Neural progenitor cell (in vitro differentiated cells): Measurements from ENCODE around the gene FKBP14. TPM values are rescaled to one million over a fixed set of nuclear protein-coding genes. Genes with fewer than 3 reads are reported as not detected.

Experiments used
- DNase-seq: peaks from one replicate; pipeline ENCODE4 v3.0.0-alpha.2; 2016; ENCODE audit warnings: low spot score
- H2AFZ ChIP-seq: fragments of 200-600 bp; sonication (generic); replicated peaks from 2 replicates; pipeline ENCODE4 v1.6.1; 2016; ENCODE audit warnings: antibody characterized with exemption
- H3F3A ChIP-seq: fragments of 200-600 bp; sonication (generic); 2 replicates; pipeline ENCODE4 v1.6.1; 2016; ENCODE audit warnings: antibody characterized with exemption, low read depth
- H3K27ac ChIP-seq: fragments of 200-600 bp; sonication (generic); 2 replicates; pipeline ENCODE4 v1.5.1; 2016; ENCODE audit warnings: mild to moderate bottlenecking
- H3K27me3 ChIP-seq: fragments of 200-600 bp; sonication (generic); 2 replicates; pipeline ENCODE4 v1.6.1; 2016; ENCODE audit warnings: mild to moderate bottlenecking, moderate library complexity
- H3K36me3 ChIP-seq: fragments of 200-600 bp; sonication (generic); 2 replicates; pipeline ENCODE4 v1.5.1; 2016
- H3K4me1 ChIP-seq: fragments of 200-600 bp; sonication (generic); 2 replicates; pipeline ENCODE4 v1.6.1; 2016; ENCODE audit warnings: mixed run types
- H3K4me2 ChIP-seq: fragments of 200-600 bp; sonication (generic); 2 replicates; pipeline ENCODE4 v1.6.1; 2016
- H3K4me3 ChIP-seq: fragments of 200-600 bp; sonication (generic); 2 replicates; pipeline ENCODE4 v1.5.1; 2016
- H3K79me2 ChIP-seq: fragments of 200-600 bp; sonication (generic); 2 replicates; pipeline ENCODE4 v1.6.1; 2016; ENCODE audit warnings: low read depth
- H3K9ac ChIP-seq: fragments of 200-600 bp; sonication (generic); 2 replicates; pipeline ENCODE4 v1.6.1; 2016
- H3K9me3 ChIP-seq: fragments of 200-600 bp; sonication (generic); 2 replicates; pipeline ENCODE4 v1.5.1; 2016; ENCODE audit warnings: low read depth
- H4K20me1 ChIP-seq: fragments of 200-600 bp; sonication (generic); 2 replicates; pipeline ENCODE4 v1.6.1; 2016; ENCODE audit warnings: low read depth
- H3K27ac Mint-ChIP-seq: 3 replicates; pipeline ENCODE4 v1.8.0; 2021; ENCODE audit warnings: mixed read lengths
- H3K27me3 Mint-ChIP-seq: 2 replicates; pipeline ENCODE4 v1.8.0; 2022; ENCODE audit warnings: low read depth, mild to moderate bottlenecking, inconsistent platforms, moderate library complexity, mixed read lengths; ENCODE audit not compliant: insufficient read depth
- H3K36me3 Mint-ChIP-seq: 3 replicates; pipeline ENCODE4 v1.8.0; 2021; ENCODE audit warnings: mixed read lengths
- H3K4me1 Mint-ChIP-seq: 3 replicates; pipeline ENCODE4 v1.8.0; 2021; ENCODE audit warnings: mixed read lengths
- H3K4me3 Mint-ChIP-seq: 3 replicates; pipeline ENCODE4 v1.8.0; 2021; ENCODE audit warnings: mild to moderate bottlenecking, moderate library complexity, mixed read lengths
- H3K9me3 Mint-ChIP-seq: 3 replicates; pipeline ENCODE4 v1.8.0; 2020; ENCODE audit warnings: mixed read lengths
- EZH2 ChIP-seq: fragments of 200-600 bp; sonication (generic); IDR thresholded peaks from 2 replicates; pipeline ENCODE4 v1.6.1; 2017; ENCODE audit warnings: antibody characterized with exemption, mild to moderate bottlenecking, moderate library complexity
- EZH2phosphoT487 ChIP-seq: fragments of 200-600 bp; sonication (generic); IDR thresholded peaks from 2 replicates; pipeline ENCODE4 v1.6.1; 2017; ENCODE audit warnings: antibody characterized with exemption
- total RNA-seq: library from RNA; depleted of rRNA; stranded (reverse); fragments of >200 nt; gene quantifications from 2 replicates; pipeline ENCODE4 v1.2.3, GENCODE V29; 2015; ENCODE audit warnings: low replicate concordance
- TF ChIP-seq, protein P1 (sequence below): fragments of 200-600 bp; sonication (generic); IDR thresholded peaks from 2 replicates; pipeline ENCODE4 v1.5.1; 2017; ENCODE audit warnings: antibody characterized with exemption, mild to moderate bottlenecking

The FKBP14 gene
- total RNA-seq, 1 donor from 2014 or later: 4.5 TPM

DNA sequence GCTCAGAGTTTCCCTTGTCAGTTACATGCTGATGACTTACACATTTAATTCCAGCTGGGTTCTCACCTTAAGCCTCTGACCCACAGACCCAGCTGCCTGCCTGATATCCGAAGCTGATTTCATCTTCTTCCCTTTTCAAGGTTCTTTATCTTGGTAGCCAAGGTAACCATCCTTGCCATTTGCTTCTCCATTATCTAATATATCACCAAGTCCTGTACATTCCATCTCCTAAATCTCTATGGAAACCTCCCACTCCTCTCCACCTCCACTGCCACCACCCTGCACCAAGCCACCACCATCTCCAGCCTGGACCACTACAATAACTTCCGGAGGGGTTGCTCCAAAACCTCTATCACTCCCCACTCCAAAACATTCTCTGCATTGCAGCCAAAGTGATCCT, 56.8 kb downstream of the FKBP14 start:
- H3K9me3 ChIP-seq: no peaks in the 10 kb centered on the region
- TF ChIP-seq EZH2phosphoT487 (no peak), EZH2 (no peak)
- TF ChIP-seq, protein P1, sequence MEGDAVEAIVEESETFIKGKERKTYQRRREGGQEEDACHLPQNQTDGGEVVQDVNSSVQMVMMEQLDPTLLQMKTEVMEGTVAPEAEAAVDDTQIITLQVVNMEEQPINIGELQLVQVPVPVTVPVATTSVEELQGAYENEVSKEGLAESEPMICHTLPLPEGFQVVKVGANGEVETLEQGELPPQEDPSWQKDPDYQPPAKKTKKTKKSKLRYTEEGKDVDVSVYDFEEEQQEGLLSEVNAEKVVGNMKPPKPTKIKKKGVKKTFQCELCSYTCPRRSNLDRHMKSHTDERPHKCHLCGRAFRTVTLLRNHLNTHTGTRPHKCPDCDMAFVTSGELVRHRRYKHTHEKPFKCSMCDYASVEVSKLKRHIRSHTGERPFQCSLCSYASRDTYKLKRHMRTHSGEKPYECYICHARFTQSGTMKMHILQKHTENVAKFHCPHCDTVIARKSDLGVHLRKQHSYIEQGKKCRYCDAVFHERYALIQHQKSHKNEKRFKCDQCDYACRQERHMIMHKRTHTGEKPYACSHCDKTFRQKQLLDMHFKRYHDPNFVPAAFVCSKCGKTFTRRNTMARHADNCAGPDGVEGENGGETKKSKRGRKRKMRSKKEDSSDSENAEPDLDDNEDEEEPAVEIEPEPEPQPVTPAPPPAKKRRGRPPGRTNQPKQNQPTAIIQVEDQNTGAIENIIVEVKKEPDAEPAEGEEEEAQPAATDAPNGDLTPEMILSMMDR: no peak
- peaks cover 5% of the 10 kb centered on the region for H3K9me3 Mint-ChIP-seq
- no peaks in the 10 kb centered on the region for H3K36me3 ChIP-seq
- H3K9ac ChIP-seq: no peak overlapping the region
- H3F3A ChIP-seq: no peaks in the 10 kb centered on the region
- peaks cover 4% of the 10 kb centered on the region for H4K20me1 ChIP-seq
- peaks cover 74% of the 10 kb centered on the region for H3K79me2 ChIP-seq
- H3K4me3 ChIP-seq: no peak overlapping the region
- peak overlapping the region; percentile 25 for H3K4me3 Mint-ChIP-seq
- peaks cover 39% of the 10 kb centered on the region for H3K4me1 Mint-ChIP-seq
- H3K27ac Mint-ChIP-seq: peak overlapping the region; percentile 85
- peaks cover 22% of the 10 kb centered on the region for H3K4me1 ChIP-seq
- H3K36me3 Mint-ChIP-seq: peaks cover 43% of the 10 kb centered on the region
- H3K27ac ChIP-seq: no peak overlapping the region
- DNase-seq: no peak
- peaks cover 2% of the 10 kb centered on the region for H3K27me3 Mint-ChIP-seq
- H2AFZ ChIP-seq: no peak overlapping the region
- H3K27me3 ChIP-seq: no peaks in the 10 kb centered on the region
- peak overlapping the region; percentile 14 for H3K4me2 ChIP-seq

DNA sequence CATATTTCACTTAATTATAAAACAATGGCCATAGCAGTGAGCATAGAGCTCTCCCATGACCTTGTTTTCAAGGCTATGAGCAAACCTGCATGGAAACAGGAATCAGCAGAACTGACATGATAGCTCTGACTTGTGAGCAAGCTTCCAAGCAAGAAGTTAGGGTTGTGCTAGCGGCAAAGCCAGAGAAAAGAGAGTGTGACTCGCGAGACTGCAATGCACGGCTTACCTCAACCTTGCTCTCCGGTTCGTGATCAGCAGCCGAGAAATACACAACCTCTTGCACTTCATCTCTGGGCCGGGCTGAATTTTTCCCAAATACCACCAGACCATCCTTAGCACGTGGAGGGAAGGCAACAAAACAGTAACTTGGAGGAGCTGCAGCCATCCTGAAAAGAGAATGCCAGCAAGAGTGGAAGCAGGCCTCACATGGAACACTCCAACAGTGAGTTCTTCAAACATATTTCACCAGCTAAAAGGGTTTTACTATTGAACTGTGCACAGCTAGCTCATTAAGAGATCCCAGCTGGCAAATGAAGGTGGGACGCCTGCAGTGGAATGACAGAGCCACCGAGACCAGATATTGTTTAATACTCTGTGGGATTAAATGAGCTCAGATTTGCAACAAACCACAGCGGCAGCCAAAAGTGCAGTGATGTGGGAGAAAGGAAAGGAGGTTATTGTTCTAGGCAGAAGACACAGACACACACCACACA, 57.7 kb downstream of the FKBP14 start:
- H3K27ac ChIP-seq: peak overlapping the region; percentile 31
- H2AFZ ChIP-seq: no peak overlapping the region
- Mint-ChIP-seq H3K4me3 (no peak overlapping the region), H3K27me3 (no peaks in the 10 kb centered on the region), H3K9me3 (peaks cover 5% of the 10 kb centered on the region), H3K27ac (peak overlapping the region; percentile 55), H3K36me3 (peaks cover 42% of the 10 kb centered on the region), H3K4me1 (peaks cover 36% of the 10 kb centered on the region)
- H3F3A ChIP-seq: no peaks in the 10 kb centered on the region
- H3K9ac ChIP-seq: no peak overlapping the region
- DNase-seq: no peak
- peaks cover 65% of the 10 kb centered on the region for H3K79me2 ChIP-seq
- H3K4me2 ChIP-seq: no peak overlapping the region
- TF ChIP-seq EZH2: no peak
- TF ChIP-seq EZH2phosphoT487: no peak
- TF ChIP-seq, protein P1: no peak
- no peaks in the 10 kb centered on the region for H3K9me3 ChIP-seq
- H3K4me1 ChIP-seq: peaks cover 22% of the 10 kb centered on the region
- no peak overlapping the region for H3K4me3 ChIP-seq
- no peaks in the 10 kb centered on the region for H3K36me3 ChIP-seq
- H4K20me1 ChIP-seq: peaks cover 4% of the 10 kb centered on the region
- H3K27me3 ChIP-seq: no peaks in the 10 kb centered on the region

DNA sequence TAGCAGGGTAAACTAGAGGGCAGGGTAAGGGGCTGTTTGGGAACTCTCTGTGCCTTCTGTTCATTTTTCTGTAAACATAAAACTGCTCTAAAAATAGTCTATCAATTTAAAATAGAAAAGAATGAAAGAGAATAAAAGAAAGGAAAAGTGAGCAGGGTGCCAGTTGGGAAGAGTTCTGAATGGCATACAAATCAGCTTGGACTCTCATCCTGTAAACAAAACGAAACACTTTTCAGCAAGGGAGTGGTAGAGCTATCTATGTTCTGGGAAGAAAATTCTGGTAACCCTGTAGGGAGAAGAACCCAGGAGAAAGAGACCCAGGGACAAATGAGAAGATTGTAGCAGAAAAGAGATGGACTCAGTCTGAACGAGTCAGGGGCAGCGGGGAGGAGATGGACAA, 61.5 kb downstream of the FKBP14 start:
- TF ChIP-seq, protein P1: no peak
- TF ChIP-seq EZH2phosphoT487: no peak
- no peak overlapping the region for H3K9ac ChIP-seq
- no peak for DNase-seq
- peaks cover 4% of the 10 kb centered on the region for H3F3A ChIP-seq
- Mint-ChIP-seq H3K27ac (no peak overlapping the region), H3K27me3 (peaks cover 2% of the 10 kb centered on the region), H3K9me3 (peaks cover 5% of the 10 kb centered on the region), H3K4me1 (peaks cover 26% of the 10 kb centered on the region), H3K4me3 (no peak overlapping the region), H3K36me3 (peaks cover 48% of the 10 kb centered on the region)
- H3K4me1 ChIP-seq: peaks cover 26% of the 10 kb centered on the region
- H3K27ac ChIP-seq: no peak overlapping the region
- H3K27me3 ChIP-seq: no peaks in the 10 kb centered on the region
- no peak overlapping the region for H3K4me3 ChIP-seq
- H2AFZ ChIP-seq: no peak overlapping the region
- H3K4me2 ChIP-seq: no peak overlapping the region
- peaks cover 4% of the 10 kb centered on the region for H4K20me1 ChIP-seq
- H3K9me3 ChIP-seq: no peaks in the 10 kb centered on the region
- peaks cover 41% of the 10 kb centered on the region for H3K79me2 ChIP-seq
- H3K36me3 ChIP-seq: peaks cover 5% of the 10 kb centered on the region
